ENCODE data around the gene FARP2. TPM values are rescaled to one million over a fixed set of nuclear protein-coding genes. Genes with fewer than 3 reads are reported as not detected.

Gene FARP2
- total RNA-seq, 1 donor, result 41.3 TPM

- H3K4me2 ChIP-seq (ENCODE audit: insufficient read depth, low read length), result no peak overlapping the region
- no peaks in the 10 kb centered on the region for H3K79me2 ChIP-seq (ENCODE audit: insufficient read depth, low read length)
- H3K4me1 ChIP-seq (ENCODE audit: insufficient read depth, low read length), result no peaks in the 10 kb centered on the region
- H2AFZ ChIP-seq (ENCODE audit: low read length), result no peak overlapping the region
- H3K4me3 ChIP-seq (ENCODE audit: insufficient read depth, low read length), result no peak overlapping the region
- no peak overlapping the region for H3K27ac ChIP-seq (ENCODE audit: low read depth, low read length)
- no peaks in the 10 kb centered on the region for H4K20me1 ChIP-seq (ENCODE audit: insufficient read depth, low read length)
- no peak for TF ChIP-seq CTCF (IDR thresholded peaks at IDR 0.05; ENCODE audit: extremely low read depth, low read depth, low read length)
- H3K27me3 ChIP-seq (ENCODE audit: insufficient read depth, low read length), result no peaks in the 10 kb centered on the region
- H3K9me3 ChIP-seq (ENCODE audit: low read depth, low read length), result no peaks in the 10 kb centered on the region
- no peaks in the 10 kb centered on the region for H3K36me3 ChIP-seq (ENCODE audit: insufficient read depth, low read length)
- no peak for DNase-seq (ENCODE audit: insufficient read length, low spot score, missing footprints)
These were observed 105.9 kb downstream of the FARP2 start for GRCh38 chr2:241461693-241462677.

GRCh38 chr2:241463276-241464135 is 107.4 kb downstream of the FARP2 start:
- Histone ChIP-seq H3K27ac (ENCODE audit: low read depth, low read length) (no peak overlapping the region), H3K4me2 (ENCODE audit: insufficient read depth, low read length) (no peak overlapping the region), H3K9me3 (ENCODE audit: low read depth, low read length) (no peaks in the 10 kb centered on the region), H3K79me2 (ENCODE audit: insufficient read depth, low read length) (no peaks in the 10 kb centered on the region), H3K36me3 (ENCODE audit: insufficient read depth, low read length) (no peaks in the 10 kb centered on the region), H2AFZ (ENCODE audit: low read length) (no peak overlapping the region), H3K27me3 (ENCODE audit: insufficient read depth, low read length) (no peaks in the 10 kb centered on the region), H3K4me3 (ENCODE audit: insufficient read depth, low read length) (no peak overlapping the region), H4K20me1 (ENCODE audit: insufficient read depth, low read length) (no peaks in the 10 kb centered on the region), H3K4me1 (ENCODE audit: insufficient read depth, low read length) (no peaks in the 10 kb centered on the region)
- DNase-seq (ENCODE audit: insufficient read length, low spot score, missing footprints), result peak; percentile 58
- no peak for TF ChIP-seq CTCF (IDR thresholded peaks at IDR 0.05; ENCODE audit: extremely low read depth, low read depth, low read length)

GRCh38 chr2:241465543-241465942 is 109.5 kb downstream of the FARP2 start:
- Histone ChIP-seq H3K36me3 (ENCODE audit: insufficient read depth, low read length) (no peaks in the 10 kb centered on the region), H2AFZ (ENCODE audit: low read length) (no peak overlapping the region), H3K9me3 (ENCODE audit: low read depth, low read length) (no peaks in the 10 kb centered on the region), H3K4me2 (ENCODE audit: insufficient read depth, low read length) (no peak overlapping the region), H3K27ac (ENCODE audit: low read depth, low read length) (no peak overlapping the region), H3K4me1 (ENCODE audit: insufficient read depth, low read length) (no peaks in the 10 kb centered on the region), H3K27me3 (ENCODE audit: insufficient read depth, low read length) (no peaks in the 10 kb centered on the region), H3K4me3 (ENCODE audit: insufficient read depth, low read length) (no peak overlapping the region), H4K20me1 (ENCODE audit: insufficient read depth, low read length) (no peaks in the 10 kb centered on the region), H3K79me2 (ENCODE audit: insufficient read depth, low read length) (no peaks in the 10 kb centered on the region)
- DNase-seq (ENCODE audit: insufficient read length, low spot score, missing footprints), result no peak
- TF ChIP-seq CTCF (IDR thresholded peaks at IDR 0.05; ENCODE audit: extremely low read depth, low read depth, low read length), result no peak
